Measurements from ENCODE around the gene ST6GAL1.
"Not testable (repeated sequence)": the region's sequence is repeated elsewhere in the genome, so short reads cannot be mapped to it uniquely, and the experiment has no call there.

ST6GAL1 gene

GRCh38 chr3:186930143-186930640 lies at the start of gene ST6GAL1:
Gene ST6GAL1, plus strand, starts transcription at chr3:186930526. Its CDS starts 112,178 bp downstream, at chr3:187042704.
- Mint-ChIP-seq H3K27me3 (no peaks in the 10 kb centered on the region), H3K36me3 (peaks cover 17% of the 10 kb centered on the region), H3K9me3 (no peaks in the 10 kb centered on the region), H3K27ac (peak within 1 kb of the TSS; percentile 71), H3K4me3 (peak within 1 kb of the TSS; percentile 98), H3K4me1 (peaks cover 39% of the 10 kb centered on the region)
- ATAC-seq: peak; percentile 85

- Mint-ChIP-seq H3K27ac (no peak overlapping the region), H3K9me3 (no peaks in the 10 kb centered on the region), H3K4me1 (peaks cover 13% of the 10 kb centered on the region), H3K36me3 (no peaks in the 10 kb centered on the region), H3K27me3 (peaks cover 10% of the 10 kb centered on the region), H3K4me3 (no peak overlapping the region)
- ATAC-seq: no peak
Measured at GRCh38 chr3:186882150-186882524, 48.2 kb upstream of the ST6GAL1 start.

GRCh38 chr3:186882881-186883685 lies 47.2 kb upstream of the ST6GAL1 start:
- ATAC-seq: no peak
- H3K4me1 Mint-ChIP-seq: peaks cover 13% of the 10 kb centered on the region
- H3K4me3 Mint-ChIP-seq: no peak overlapping the region

GRCh38 chr3:186883686-186884058 lies 46.7 kb upstream of the ST6GAL1 start:
- Mint-ChIP-seq H3K27ac (no peak overlapping the region), H3K4me3 (no peak overlapping the region)
- ATAC-seq: no peak

More at GRCh38 chr3:186882881-186883685, 47.2 kb upstream of the ST6GAL1 start:
- Mint-ChIP-seq H3K27ac (no peak overlapping the region), H3K9me3 (no peaks in the 10 kb centered on the region), H3K36me3 (no peaks in the 10 kb centered on the region), H3K27me3 (peaks cover 10% of the 10 kb centered on the region)

GRCh38 chr3:186884868-186885267 lies 45.5 kb upstream of the ST6GAL1 start:
- H3K27ac Mint-ChIP-seq, H3K27me3 Mint-ChIP-seq, H3K9me3 Mint-ChIP-seq, H3K4me3 Mint-ChIP-seq, H3K36me3 Mint-ChIP-seq, ATAC-seq: not testable (repeated sequence)
- peaks cover 27% of the 10 kb centered on the region for H3K4me1 Mint-ChIP-seq

More at GRCh38 chr3:186883686-186884058, 46.7 kb upstream of the ST6GAL1 start:
- no peaks in the 10 kb centered on the region for H3K36me3 Mint-ChIP-seq
- H3K4me1 Mint-ChIP-seq: peaks cover 18% of the 10 kb centered on the region
- H3K27me3 Mint-ChIP-seq: peaks cover 10% of the 10 kb centered on the region
- H3K9me3 Mint-ChIP-seq: no peaks in the 10 kb centered on the region

GRCh38 chr3:186886202-186886981 lies 43.9 kb upstream of the ST6GAL1 start:
- ATAC-seq: no peak
- peaks cover 22% of the 10 kb centered on the region for H3K4me1 Mint-ChIP-seq
- no peak overlapping the region for H3K4me3 Mint-ChIP-seq
- peak overlapping the region; percentile 44 for H3K27ac Mint-ChIP-seq
- H3K9me3 Mint-ChIP-seq: peaks cover 3% of the 10 kb centered on the region
- no peaks in the 10 kb centered on the region for H3K36me3 Mint-ChIP-seq
- peaks cover 10% of the 10 kb centered on the region for H3K27me3 Mint-ChIP-seq

- not testable (repeated sequence) for H3K27ac Mint-ChIP-seq
Measured at GRCh38 chr3:186887507-186887938, 42.8 kb upstream of the ST6GAL1 start.

GRCh38 chr3:186888569-186888968 lies 41.8 kb upstream of the ST6GAL1 start:
- ATAC-seq: no peak
- H3K4me1 Mint-ChIP-seq: peaks cover 16% of the 10 kb centered on the region
- peaks cover 3% of the 10 kb centered on the region for H3K9me3 Mint-ChIP-seq
- H3K27me3 Mint-ChIP-seq: peaks cover 10% of the 10 kb centered on the region
- H3K36me3 Mint-ChIP-seq: no peaks in the 10 kb centered on the region
- H3K4me3 Mint-ChIP-seq: no peak overlapping the region
- no peak overlapping the region for H3K27ac Mint-ChIP-seq

More at GRCh38 chr3:186887507-186887938, 42.8 kb upstream of the ST6GAL1 start:
- H3K4me1 Mint-ChIP-seq: peaks cover 16% of the 10 kb centered on the region
- not testable (repeated sequence) for H3K4me3 Mint-ChIP-seq, H3K36me3 Mint-ChIP-seq, H3K27me3 Mint-ChIP-seq, H3K9me3 Mint-ChIP-seq, ATAC-seq

- H3K36me3 Mint-ChIP-seq, ATAC-seq, H3K4me3 Mint-ChIP-seq, H3K9me3 Mint-ChIP-seq, H3K27me3 Mint-ChIP-seq: not testable (repeated sequence)
- Mint-ChIP-seq H3K4me1 (peaks cover 16% of the 10 kb centered on the region), H3K27ac (peak overlapping the region; percentile 19)
Measured at GRCh38 chr3:186889698-186890097, 40.6 kb upstream of the ST6GAL1 start.

GRCh38 chr3:186890911-186891310 lies 39.4 kb upstream of the ST6GAL1 start:
- Mint-ChIP-seq H3K27ac (no peak overlapping the region), H3K27me3 (peaks cover 9% of the 10 kb centered on the region), H3K4me3 (no peak overlapping the region), H3K9me3 (peaks cover 3% of the 10 kb centered on the region), H3K4me1 (peaks cover 16% of the 10 kb centered on the region), H3K36me3 (no peaks in the 10 kb centered on the region)
- no peak for ATAC-seq

GRCh38 chr3:186893071-186893470 lies 37.3 kb upstream of the ST6GAL1 start:
- H3K36me3 Mint-ChIP-seq, H3K27ac Mint-ChIP-seq, H3K27me3 Mint-ChIP-seq, H3K9me3 Mint-ChIP-seq, H3K4me3 Mint-ChIP-seq, ATAC-seq: not testable (repeated sequence)
- H3K4me1 Mint-ChIP-seq: peaks cover 16% of the 10 kb centered on the region

GRCh38 chr3:186895406-186895805 lies 34.9 kb upstream of the ST6GAL1 start:
- ATAC-seq: no peak
- H3K27me3 Mint-ChIP-seq: no peaks in the 10 kb centered on the region
- H3K36me3 Mint-ChIP-seq: no peaks in the 10 kb centered on the region
- no peaks in the 10 kb centered on the region for H3K9me3 Mint-ChIP-seq
- no peak overlapping the region for H3K4me3 Mint-ChIP-seq
- peak overlapping the region; percentile 46 for H3K27ac Mint-ChIP-seq
- H3K4me1 Mint-ChIP-seq: peaks cover 14% of the 10 kb centered on the region

GRCh38 chr3:186896006-186896405 lies 34.3 kb upstream of the ST6GAL1 start:
- Mint-ChIP-seq H3K4me1 (peaks cover 20% of the 10 kb centered on the region), H3K27me3 (no peaks in the 10 kb centered on the region), H3K36me3 (no peaks in the 10 kb centered on the region), H3K9me3 (no peaks in the 10 kb centered on the region), H3K4me3 (no peak overlapping the region), H3K27ac (peak overlapping the region; percentile 46)
- ATAC-seq: no peak

- Mint-ChIP-seq H3K4me1 (peaks cover 25% of the 10 kb centered on the region), H3K27ac (no peak overlapping the region), H3K9me3 (no peaks in the 10 kb centered on the region), H3K27me3 (no peaks in the 10 kb centered on the region), H3K36me3 (no peaks in the 10 kb centered on the region), H3K4me3 (no peak overlapping the region)
- ATAC-seq: no peak
Measured at GRCh38 chr3:186896875-186897274, 33.5 kb upstream of the ST6GAL1 start.

GRCh38 chr3:186901135-186901734 lies 29.1 kb upstream of the ST6GAL1 start:
- H3K27me3 Mint-ChIP-seq: no peaks in the 10 kb centered on the region
- peaks cover 34% of the 10 kb centered on the region for H3K4me1 Mint-ChIP-seq
- no peak overlapping the region for H3K27ac Mint-ChIP-seq
- H3K4me3 Mint-ChIP-seq: no peak overlapping the region
- peaks cover 19% of the 10 kb centered on the region for H3K9me3 Mint-ChIP-seq
- peaks cover 16% of the 10 kb centered on the region for H3K36me3 Mint-ChIP-seq
- ATAC-seq: no peak
